Measurements from ENCODE around the gene HPS5.

DNA sequence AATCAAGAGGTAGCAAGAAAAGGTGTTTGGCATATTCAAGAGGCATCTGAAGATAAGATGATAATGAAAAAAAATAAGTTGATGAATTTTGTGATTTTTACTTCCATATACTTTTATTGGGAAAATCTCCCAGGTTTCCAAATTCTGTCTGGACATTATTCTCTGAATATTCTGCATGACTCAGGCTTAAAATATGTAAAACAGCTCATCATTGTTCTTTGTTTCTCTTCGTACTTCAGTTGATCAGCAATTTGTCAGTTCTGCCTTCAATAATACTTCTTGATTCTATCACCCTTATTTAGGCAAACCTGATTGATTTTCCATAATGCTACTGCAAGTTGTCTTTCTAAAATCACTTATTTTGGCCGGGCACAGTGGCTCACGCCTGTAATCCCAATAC, 30.6 kb upstream of the HPS5 start:
- TF ChIP-seq, protein P1, sequence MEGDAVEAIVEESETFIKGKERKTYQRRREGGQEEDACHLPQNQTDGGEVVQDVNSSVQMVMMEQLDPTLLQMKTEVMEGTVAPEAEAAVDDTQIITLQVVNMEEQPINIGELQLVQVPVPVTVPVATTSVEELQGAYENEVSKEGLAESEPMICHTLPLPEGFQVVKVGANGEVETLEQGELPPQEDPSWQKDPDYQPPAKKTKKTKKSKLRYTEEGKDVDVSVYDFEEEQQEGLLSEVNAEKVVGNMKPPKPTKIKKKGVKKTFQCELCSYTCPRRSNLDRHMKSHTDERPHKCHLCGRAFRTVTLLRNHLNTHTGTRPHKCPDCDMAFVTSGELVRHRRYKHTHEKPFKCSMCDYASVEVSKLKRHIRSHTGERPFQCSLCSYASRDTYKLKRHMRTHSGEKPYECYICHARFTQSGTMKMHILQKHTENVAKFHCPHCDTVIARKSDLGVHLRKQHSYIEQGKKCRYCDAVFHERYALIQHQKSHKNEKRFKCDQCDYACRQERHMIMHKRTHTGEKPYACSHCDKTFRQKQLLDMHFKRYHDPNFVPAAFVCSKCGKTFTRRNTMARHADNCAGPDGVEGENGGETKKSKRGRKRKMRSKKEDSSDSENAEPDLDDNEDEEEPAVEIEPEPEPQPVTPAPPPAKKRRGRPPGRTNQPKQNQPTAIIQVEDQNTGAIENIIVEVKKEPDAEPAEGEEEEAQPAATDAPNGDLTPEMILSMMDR (IDR thresholded peaks at IDR 0.05; ENCODE audit: extremely low read depth in 1 of 2, insufficient read depth in 1 of 2, low read depth in 1 of 2, low read length in 2 of 2): no peak
- TF ChIP-seq POLR2A (IDR thresholded peaks at IDR 0.05; ENCODE audit: low read depth, low read length) (no peak), GATA2 (IDR thresholded peaks at IDR 0.05; ENCODE audit: insufficient read depth, insufficient read length, low read depth, low read length) (no peak), JUN (IDR thresholded peaks at IDR 0.05; ENCODE audit: borderline replicate concordance, insufficient read depth, insufficient read length, low read depth) (no peak), POLR2AphosphoS5 (IDR thresholded peaks at IDR 0.05; ENCODE audit: insufficient read depth, low read depth, low read length) (no peak), EZH2 (IDR thresholded peaks at IDR 0.05; ENCODE audit: borderline replicate concordance, low read depth, low read length, severe bottlenecking) (no peak), MYC (IDR thresholded peaks at IDR 0.05; ENCODE audit: low read depth, low read length) (no peak)
- TF ChIP-seq, protein P2, sequence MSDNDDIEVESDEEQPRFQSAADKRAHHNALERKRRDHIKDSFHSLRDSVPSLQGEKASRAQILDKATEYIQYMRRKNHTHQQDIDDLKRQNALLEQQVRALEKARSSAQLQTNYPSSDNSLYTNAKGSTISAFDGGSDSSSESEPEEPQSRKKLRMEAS (IDR thresholded peaks at IDR 0.05; ENCODE audit: insufficient read depth, insufficient read length): no peak

Data from endothelial cell of umbilical vein (primary cell).